PC-3 (cell line): Measurements from ENCODE around the gene LRPPRC. TPM values are rescaled to one million over a fixed set of nuclear protein-coding genes. Genes with fewer than 3 reads are reported as not detected.

ENCODE experiments used
- ATAC-seq: fragments of 200-7000 bp; cut with Tn5 transposase; 2 replicates; pipeline ENCODE4 v1.9.1; 2020; ENCODE audit warnings: mild to moderate bottlenecking, moderate library complexity
- BruUV-seq: library from RNA; stranded (reverse); fragments of 400-500 nt; replicated peaks from 2 replicates; lab custom pipeline; 2021; lab: Mats Ljungman, UMichigan
- CTCF ChIA-PET: fragments of 300-600 bp; sonication (Branson Sonifier 250); formaldehyde crosslinking; loops from one replicate; lab custom pipeline; 2022; ENCODE audit warnings: antibody characterized with exemption; lab: Charles Lee
- POLR2A ChIA-PET: fragments of 300-600 bp; sonication (Branson Sonifier 250); formaldehyde crosslinking; loops from one replicate; lab custom pipeline; 2022; ENCODE audit warnings: antibody characterized with exemption; ENCODE audit not compliant: unreplicated experiment; lab: Charles Lee
- DNase-seq: peaks from one replicate; pipeline ENCODE4 v3.0.0-alpha.2; 2015
- H2AFZ ChIP-seq: fragments of 300-600 bp; sonication (generic); 2 replicates; pipeline ENCODE4 v1.6.0; 2016; ENCODE audit warnings: antibody characterized with exemption, low read length
- H3F3A ChIP-seq: fragments of 300-600 bp; sonication (generic); one replicate; pipeline ENCODE4 v1.6.0; 2017; ENCODE audit warnings: antibody characterized with exemption, low read length, control low read depth, mild to moderate bottlenecking; ENCODE audit not compliant: unreplicated experiment
- H3K27ac ChIP-seq: fragments of 300-600 bp; sonication (generic); 2 replicates; pipeline ENCODE4 v1.5.1; 2016; ENCODE audit warnings: mild to moderate bottlenecking, low read length
- H3K27me3 ChIP-seq: fragments of 300-600 bp; sonication (generic); 2 replicates; pipeline ENCODE4 v1.6.1; 2016; ENCODE audit warnings: low read length, mixed read lengths
- H3K36me3 ChIP-seq: fragments of 300-600 bp; sonication (generic); 2 replicates; pipeline ENCODE4 v1.6.1; 2016; ENCODE audit warnings: low read depth, mixed run types, low read length, mixed read lengths
- H3K4me1 ChIP-seq: fragments of 300-600 bp; sonication (generic); 2 replicates; pipeline ENCODE4 v1.5.1; 2016; ENCODE audit warnings: low read length; ENCODE audit not compliant: insufficient read depth
- H3K4me2 ChIP-seq: fragments of 300-600 bp; sonication (generic); 2 replicates; pipeline ENCODE4 v1.6.0; 2016; ENCODE audit warnings: low read length
- H3K4me3 ChIP-seq: fragments of 300-600 bp; sonication (generic); 2 replicates; pipeline ENCODE4 v1.5.1; 2016; ENCODE audit warnings: mild to moderate bottlenecking, low read length, mixed read lengths
- H3K79me2 ChIP-seq: fragments of 300-600 bp; sonication (generic); 2 replicates; pipeline ENCODE4 v1.6.1; 2017; ENCODE audit warnings: low read length, mixed read lengths
- H3K9ac ChIP-seq: fragments of 300-600 bp; sonication (generic); 2 replicates; pipeline ENCODE4 v1.6.0; 2016; ENCODE audit warnings: mild to moderate bottlenecking, low read length
- H3K9me2 ChIP-seq: fragments of 300-600 bp; sonication (generic); replicated peaks from 2 replicates; pipeline ENCODE4 v1.6.1; 2016; ENCODE audit warnings: mixed run types, low read length, mixed read lengths
- H3K9me3 ChIP-seq: fragments of 300-600 bp; sonication (generic); 2 replicates; pipeline ENCODE4 v1.6.1; 2016; ENCODE audit warnings: low read length, mixed read lengths
- H4K20me1 ChIP-seq: fragments of 300-600 bp; sonication (generic); 2 replicates; pipeline ENCODE4 v1.6.1; 2016; ENCODE audit warnings: low read length, mixed read lengths
- CTCF ChIP-seq: fragments of 300-600 bp; sonication (generic); conservative IDR thresholded peaks from 2 replicates; pipeline ENCODE4 v1.5.1; 2017; ENCODE audit warnings: antibody characterized with exemption, low read depth, mild to moderate bottlenecking, low read length
- EZH2 ChIP-seq: fragments of 300-600 bp; sonication (generic); IDR thresholded peaks from one replicate; pipeline ENCODE4 v1.6.1; 2017; ENCODE audit warnings: antibody characterized with exemption, mild to moderate bottlenecking, low read length; ENCODE audit not compliant: unreplicated experiment
- EZH2phosphoT487 ChIP-seq: fragments of 300-600 bp; sonication (generic); IDR thresholded peaks from 2 replicates; pipeline ENCODE4 v1.6.1; 2018; ENCODE audit warnings: mild to moderate bottlenecking, antibody characterized with exemption, low read length, borderline replicate concordance
- intact Hi-C: fragments of 100-400 bp; cut with micrococcal nuclease; formaldehyde crosslinking; loops from 2 replicates; pipeline ENCODE4 v1.9.0; 2023
- total RNA-seq: library from RNA; depleted of rRNA; stranded (reverse); fragments of >200 nt; gene quantifications from 2 replicates; pipeline ENCODE4 v1.2.3, GENCODE V29; 2014

The LRPPRC gene
- total RNA-seq, 1 experiment from 2014 or later: 94.8 TPM

- Histone ChIP-seq H3K9me2 (no peaks in the 10 kb centered on the region), H3K79me2 (no peaks in the 10 kb centered on the region), H3K27me3 (no peaks in the 10 kb centered on the region), H2AFZ (no peak overlapping the region), H3K4me1 (no peaks in the 10 kb centered on the region), H3K9me3 (no peaks in the 10 kb centered on the region), H4K20me1 (no peaks in the 10 kb centered on the region), H3F3A (no peaks in the 10 kb centered on the region), H3K36me3 (peaks cover 70% of the 10 kb centered on the region), H3K27ac (no peak overlapping the region), H3K4me2 (no peak overlapping the region), H3K4me3 (no peak overlapping the region), H3K9ac (no peak overlapping the region)
- no TSS peak for BruUV-seq
- ChIA-PET POLR2A (no interaction called here), CTCF (no interaction called here)
- TF ChIP-seq EZH2phosphoT487 (no peak), EZH2 (no peak), CTCF (no peak)
- intact Hi-C loops: no loop called here
- DNase-seq: no peak
- ATAC-seq: no peak
These were observed 96.2 kb downstream of the LRPPRC start for GRCh38 chr2:43899589-43899988.

- peaks cover 75% of the 10 kb centered on the region for H3K36me3 ChIP-seq
- H4K20me1 ChIP-seq: no peaks in the 10 kb centered on the region
- POLR2A ChIA-PET: no interaction called here
- H3K4me1 ChIP-seq: no peaks in the 10 kb centered on the region
- CTCF ChIA-PET: no interaction called here
- no peaks in the 10 kb centered on the region for H3F3A ChIP-seq
- no peaks in the 10 kb centered on the region for H3K79me2 ChIP-seq
- H3K4me3 ChIP-seq: no peak overlapping the region
- H3K9ac ChIP-seq: no peak overlapping the region
- no peaks in the 10 kb centered on the region for H3K9me2 ChIP-seq
- BruUV-seq: no TSS peak
- ATAC-seq (no peak), DNase-seq (no peak)
- intact Hi-C loops: no loop called here
- no peak overlapping the region for H2AFZ ChIP-seq
- no peak overlapping the region for H3K4me2 ChIP-seq
- no peak overlapping the region for H3K27ac ChIP-seq
- no peaks in the 10 kb centered on the region for H3K9me3 ChIP-seq
- no peak for TF ChIP-seq EZH2phosphoT487
- TF ChIP-seq EZH2: no peak
- no peak for TF ChIP-seq CTCF
- H3K27me3 ChIP-seq: no peaks in the 10 kb centered on the region
These were observed 96.9 kb downstream of the LRPPRC start for GRCh38 chr2:43898838-43899346.

GRCh38 chr2:43898134-43898837 is 97.5 kb downstream of the LRPPRC start:
- no peaks in the 10 kb centered on the region for H3F3A ChIP-seq
- ChIA-PET CTCF (no interaction called here), POLR2A (no interaction called here)
- no peak overlapping the region for H3K4me2 ChIP-seq
- BruUV-seq: no TSS peak
- H3K9me2 ChIP-seq: no peaks in the 10 kb centered on the region
- no peak overlapping the region for H3K27ac ChIP-seq
- intact Hi-C loops: no loop called here
- H3K9ac ChIP-seq: no peak overlapping the region
- ATAC-seq (no peak), DNase-seq (no peak)
- peaks cover 81% of the 10 kb centered on the region for H3K36me3 ChIP-seq
- H4K20me1 ChIP-seq: no peaks in the 10 kb centered on the region
- no peak for TF ChIP-seq EZH2
- TF ChIP-seq CTCF: peak; percentile 55
- no peak overlapping the region for H2AFZ ChIP-seq
- H3K27me3 ChIP-seq: no peaks in the 10 kb centered on the region
- no peaks in the 10 kb centered on the region for H3K9me3 ChIP-seq
- no peak overlapping the region for H3K4me3 ChIP-seq
- H3K79me2 ChIP-seq: no peaks in the 10 kb centered on the region
- no peaks in the 10 kb centered on the region for H3K4me1 ChIP-seq
